Stimulated activated memory B cell treated with anti-CD40 and anti-IgM and Interleukin-4, amounts not matched to agents 10 μg/mL and 1 μg/mL and 100 μg/mL, for 72 hours (primary cell): ENCODE data around the gene S1PR5.

ENCODE experiments used
- ATAC-seq: fragments of 150-1000 bp; cut with Tn5 transposase; 2 replicates; pipeline ENCODE4 v1.10.0; 2021
- H3K27ac Mint-ChIP-seq: one replicate; pipeline ENCODE4 v1.8.0; 2022; ENCODE audit warnings: mild to moderate bottlenecking, mixed read lengths
- H3K27me3 Mint-ChIP-seq: one replicate; pipeline ENCODE4 v1.8.0; 2022; ENCODE audit warnings: mixed read lengths
- H3K36me3 Mint-ChIP-seq: one replicate; pipeline ENCODE4 v1.8.0; 2022; ENCODE audit warnings: mixed read lengths
- H3K4me1 Mint-ChIP-seq: one replicate; pipeline ENCODE4 v1.8.0; 2022; ENCODE audit warnings: mixed read lengths
- H3K4me3 Mint-ChIP-seq: one replicate; pipeline ENCODE4 v1.8.0; 2022; ENCODE audit warnings: mild to moderate bottlenecking, moderate library complexity, mixed read lengths
- H3K9me3 Mint-ChIP-seq: one replicate; pipeline ENCODE4 v1.8.0; 2022; ENCODE audit warnings: mixed read lengths

The S1PR5 gene

GRCh38 chr19:10517361-10517759 lies at the start of gene S1PR5:
S1PR5 (minus strand) TSS chr19:10517447; CDS start chr19:10515011, 2,436 bp downstream.
- ATAC-seq = peak; percentile 25
- peaks cover 44% of the 10 kb centered on the region for H3K4me1 Mint-ChIP-seq
- H3K9me3 Mint-ChIP-seq = no peaks in the 10 kb centered on the region
- H3K27ac Mint-ChIP-seq = no peak within 1 kb of the TSS
- peak within 1 kb of the TSS; percentile 19 for H3K4me3 Mint-ChIP-seq
- H3K36me3 Mint-ChIP-seq = no peaks in the 10 kb centered on the region
- peaks cover 74% of the 10 kb centered on the region for H3K27me3 Mint-ChIP-seq

GRCh38 chr19:10566658-10567410 lies 49.6 kb upstream of the S1PR5 start:
- H3K36me3 Mint-ChIP-seq = peaks cover under 1% of the 10 kb centered on the region
- H3K9me3 Mint-ChIP-seq = no peaks in the 10 kb centered on the region
- peak; percentile 45 for ATAC-seq
- peak overlapping the region; percentile 86 for H3K27ac Mint-ChIP-seq
- peaks cover 50% of the 10 kb centered on the region for H3K4me1 Mint-ChIP-seq
- peak overlapping the region; percentile 82 for H3K4me3 Mint-ChIP-seq
- no peaks in the 10 kb centered on the region for H3K27me3 Mint-ChIP-seq

GRCh38 chr19:10566408-10566657 lies 49.1 kb upstream of the S1PR5 start:
- Mint-ChIP-seq H3K27me3 (no peaks in the 10 kb centered on the region), H3K4me3 (peak overlapping the region; percentile 82), H3K36me3 (peaks cover 5% of the 10 kb centered on the region), H3K9me3 (no peaks in the 10 kb centered on the region), H3K4me1 (peaks cover 50% of the 10 kb centered on the region), H3K27ac (peak overlapping the region; percentile 86)
- no peak for ATAC-seq

GRCh38 chr19:10565567-10566407 lies 48.5 kb upstream of the S1PR5 start, which contains the start of gene KRI1:
KRI1 (minus strand) TSS chr19:10566010; CDS start chr19:10565999, 11 bp downstream.
- Mint-ChIP-seq H3K4me3 (peak within 1 kb of the TSS; percentile 82), H3K9me3 (no peaks in the 10 kb centered on the region), H3K27me3 (no peaks in the 10 kb centered on the region), H3K27ac (peak within 1 kb of the TSS; percentile 86), H3K4me1 (peaks cover 49% of the 10 kb centered on the region), H3K36me3 (peaks cover 11% of the 10 kb centered on the region)
- peak; percentile 80 for ATAC-seq

GRCh38 chr19:10565028-10565566 lies 47.9 kb upstream of the S1PR5 start:
- peaks cover 17% of the 10 kb centered on the region for H3K36me3 Mint-ChIP-seq
- no peaks in the 10 kb centered on the region for H3K27me3 Mint-ChIP-seq
- peak; percentile 17 for ATAC-seq
- H3K4me1 Mint-ChIP-seq = peaks cover 44% of the 10 kb centered on the region
- no peaks in the 10 kb centered on the region for H3K9me3 Mint-ChIP-seq
- H3K27ac Mint-ChIP-seq = peak overlapping the region; percentile 86
- H3K4me3 Mint-ChIP-seq = peak overlapping the region; percentile 82

GRCh38 chr19:10562609-10563008 lies 45.4 kb upstream of the S1PR5 start:
- H3K36me3 Mint-ChIP-seq = peaks cover 35% of the 10 kb centered on the region

GRCh38 chr19:10560154-10560553 lies 42.9 kb upstream of the S1PR5 start:
- peaks cover 30% of the 10 kb centered on the region for H3K4me1 Mint-ChIP-seq
- H3K27ac Mint-ChIP-seq = no peak overlapping the region
- peaks cover 35% of the 10 kb centered on the region for H3K36me3 Mint-ChIP-seq
- no peak for ATAC-seq
- no peaks in the 10 kb centered on the region for H3K27me3 Mint-ChIP-seq
- no peak overlapping the region for H3K4me3 Mint-ChIP-seq
- H3K9me3 Mint-ChIP-seq = no peaks in the 10 kb centered on the region

More at GRCh38 chr19:10562609-10563008, 45.4 kb upstream of the S1PR5 start:
- no peaks in the 10 kb centered on the region for H3K27me3 Mint-ChIP-seq
- H3K4me1 Mint-ChIP-seq = peaks cover 42% of the 10 kb centered on the region
- no peak for ATAC-seq
- H3K4me3 Mint-ChIP-seq = no peak overlapping the region
- no peak overlapping the region for H3K27ac Mint-ChIP-seq
- no peaks in the 10 kb centered on the region for H3K9me3 Mint-ChIP-seq

GRCh38 chr19:10557603-10558197 lies 40.5 kb upstream of the S1PR5 start:
- no peaks in the 10 kb centered on the region for H3K9me3 Mint-ChIP-seq
- no peak overlapping the region for H3K4me3 Mint-ChIP-seq
- peaks cover 47% of the 10 kb centered on the region for H3K4me1 Mint-ChIP-seq
- peaks cover 51% of the 10 kb centered on the region for H3K36me3 Mint-ChIP-seq
- no peaks in the 10 kb centered on the region for H3K27me3 Mint-ChIP-seq
- ATAC-seq = no peak
- H3K27ac Mint-ChIP-seq = no peak overlapping the region

GRCh38 chr19:10555610-10555973 lies 38.3 kb upstream of the S1PR5 start:
- H3K4me1 Mint-ChIP-seq = peaks cover 51% of the 10 kb centered on the region
- H3K27ac Mint-ChIP-seq = peak overlapping the region; percentile 67
- no peak for ATAC-seq
- H3K9me3 Mint-ChIP-seq = no peaks in the 10 kb centered on the region
- H3K36me3 Mint-ChIP-seq = peaks cover 51% of the 10 kb centered on the region
- no peak overlapping the region for H3K4me3 Mint-ChIP-seq
- no peaks in the 10 kb centered on the region for H3K27me3 Mint-ChIP-seq

- Mint-ChIP-seq H3K4me1 (peaks cover 57% of the 10 kb centered on the region), H3K9me3 (no peaks in the 10 kb centered on the region), H3K36me3 (peaks cover 51% of the 10 kb centered on the region), H3K27me3 (no peaks in the 10 kb centered on the region), H3K27ac (peak overlapping the region; percentile 93), H3K4me3 (no peak overlapping the region)
- ATAC-seq = no peak
Measured at GRCh38 chr19:10554760-10555609, 37.7 kb upstream of the S1PR5 start.

- peak; percentile 95 for ATAC-seq
- peaks cover 51% of the 10 kb centered on the region for H3K4me1 Mint-ChIP-seq
- H3K27ac Mint-ChIP-seq = peak overlapping the region; percentile 93
- no peaks in the 10 kb centered on the region for H3K9me3 Mint-ChIP-seq
- H3K4me3 Mint-ChIP-seq = peak overlapping the region; percentile 39
- peaks cover 47% of the 10 kb centered on the region for H3K36me3 Mint-ChIP-seq
- no peaks in the 10 kb centered on the region for H3K27me3 Mint-ChIP-seq
Measured at GRCh38 chr19:10553943-10554381, 36.7 kb upstream of the S1PR5 start.

- Mint-ChIP-seq H3K4me3 (no peak overlapping the region), H3K27ac (peak overlapping the region; percentile 93), H3K27me3 (no peaks in the 10 kb centered on the region), H3K4me1 (peaks cover 48% of the 10 kb centered on the region), H3K36me3 (peaks cover 50% of the 10 kb centered on the region), H3K9me3 (no peaks in the 10 kb centered on the region)
- ATAC-seq = no peak
Measured at GRCh38 chr19:10553087-10553667, 35.9 kb upstream of the S1PR5 start.

GRCh38 chr19:10552510-10553053 lies 35.3 kb upstream of the S1PR5 start:
- peaks cover 44% of the 10 kb centered on the region for H3K4me1 Mint-ChIP-seq
- no peak for ATAC-seq
- H3K27me3 Mint-ChIP-seq = no peaks in the 10 kb centered on the region
- H3K27ac Mint-ChIP-seq = peak overlapping the region; percentile 93
- H3K36me3 Mint-ChIP-seq = peaks cover 47% of the 10 kb centered on the region
- no peak overlapping the region for H3K4me3 Mint-ChIP-seq
- H3K9me3 Mint-ChIP-seq = no peaks in the 10 kb centered on the region

- ATAC-seq = no peak
- Mint-ChIP-seq H3K27ac (peak overlapping the region; percentile 93), H3K4me3 (no peak overlapping the region), H3K9me3 (no peaks in the 10 kb centered on the region), H3K4me1 (peaks cover 44% of the 10 kb centered on the region), H3K27me3 (no peaks in the 10 kb centered on the region), H3K36me3 (peaks cover 47% of the 10 kb centered on the region)
Measured at GRCh38 chr19:10551698-10552301, 34.6 kb upstream of the S1PR5 start.
